Limb (tissue), 2 donors: ENCODE data around the gene FAM20B.

Experiments
- DNase-seq, 2 donors: peaks; one replicate each; pipeline ENCODE4 v3.0.0-alpha.2; 2016; ENCODE audit errors: extremely low spot score in 2 of 2

Gene FAM20B

DNA sequence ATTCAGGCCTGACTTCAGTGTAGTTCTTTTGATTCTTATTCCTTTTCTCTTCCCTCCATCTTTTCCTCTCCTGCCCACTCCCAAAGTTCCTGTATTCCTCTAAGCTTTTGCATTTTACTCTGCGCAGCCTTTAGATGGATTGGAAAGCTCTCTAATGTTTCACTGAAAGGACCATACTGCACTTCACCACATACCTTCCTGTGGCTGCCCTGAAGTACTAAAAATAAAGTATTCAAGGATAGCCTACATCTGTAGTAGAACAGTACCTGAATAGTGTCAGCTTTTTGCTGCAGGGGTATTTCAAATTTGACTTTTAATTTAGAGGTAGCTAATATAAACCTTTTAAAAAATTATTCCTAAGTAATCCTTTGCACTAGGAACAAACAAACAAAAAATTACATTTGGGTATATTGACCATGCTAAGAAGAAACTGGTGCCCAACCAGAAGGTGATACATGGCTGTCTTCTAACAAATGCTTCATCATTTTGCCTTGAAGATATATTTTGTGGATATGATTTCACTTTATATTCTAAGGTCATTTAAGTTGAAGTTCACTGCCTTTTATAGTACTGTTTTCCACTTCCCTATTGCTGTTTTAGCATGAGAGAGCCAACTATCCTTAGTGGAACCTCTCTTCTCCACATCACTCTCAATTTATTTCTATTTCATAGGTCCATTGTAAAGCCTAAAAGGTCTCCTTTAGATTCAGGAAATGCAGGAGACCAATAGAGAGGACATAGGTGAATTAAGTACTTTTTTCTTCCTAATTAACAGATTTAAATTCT is 22.8 kb downstream of the FAM20B start:
- no peak for DNase-seq

DNA sequence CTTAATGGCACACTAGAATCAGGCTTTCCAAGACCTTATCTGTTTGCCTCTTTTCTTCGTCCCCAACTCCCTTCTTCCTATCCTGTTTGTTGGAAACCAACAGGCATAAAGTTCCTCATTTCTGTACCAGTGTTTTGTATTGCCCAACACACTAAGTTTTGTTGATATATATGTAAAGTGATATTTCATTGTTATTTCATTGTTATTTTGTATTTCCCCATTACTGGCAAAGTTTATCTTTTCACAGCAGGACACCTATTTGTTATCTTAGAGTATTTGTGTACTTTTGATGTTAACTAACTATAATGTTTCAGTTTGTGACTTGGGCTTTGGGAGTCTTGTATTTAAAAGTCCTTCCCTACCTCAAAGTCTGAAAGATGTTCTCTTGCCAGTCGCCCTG is 27.1 kb downstream of the FAM20B start:
- no peak for DNase-seq

DNA sequence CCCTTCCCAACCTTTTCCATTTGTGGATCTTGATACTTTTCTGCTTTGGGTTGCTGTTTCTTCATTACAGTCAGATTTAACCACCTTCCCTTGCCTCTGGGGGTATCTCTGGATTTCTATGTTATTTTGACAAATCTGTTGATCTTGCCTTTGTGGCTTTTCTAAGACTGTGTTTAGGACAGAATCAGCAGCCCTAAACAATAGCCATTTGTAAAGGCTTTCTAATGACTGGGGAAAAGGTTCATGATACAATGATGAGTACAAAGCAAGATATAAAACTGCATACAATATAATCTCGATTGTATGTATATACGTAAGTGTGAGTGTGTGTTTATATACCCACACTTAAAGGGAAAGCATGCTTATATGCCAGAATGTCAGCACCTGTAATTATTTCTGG is 27.8 kb downstream of the FAM20B start:
- DNase-seq, result no peak

DNA sequence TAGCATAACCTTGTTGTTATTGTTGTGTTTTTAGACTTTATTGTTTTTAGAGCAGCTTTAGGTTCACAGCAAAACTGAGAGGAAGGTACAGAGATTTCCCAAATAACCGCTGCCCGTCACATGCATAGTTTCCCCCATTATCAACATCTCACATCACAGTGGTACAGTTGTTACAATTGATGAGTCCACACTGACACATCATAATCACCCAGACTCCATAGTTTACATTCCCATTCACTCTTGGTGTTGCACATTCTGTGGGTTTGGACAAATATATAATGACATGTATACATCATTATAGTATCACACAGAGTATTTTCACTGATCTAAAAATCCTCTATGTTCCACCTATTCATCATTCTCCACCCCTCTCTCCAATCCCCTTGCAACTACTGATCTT is 30.2 kb downstream of the FAM20B start:
- DNase-seq, result no peak

DNA sequence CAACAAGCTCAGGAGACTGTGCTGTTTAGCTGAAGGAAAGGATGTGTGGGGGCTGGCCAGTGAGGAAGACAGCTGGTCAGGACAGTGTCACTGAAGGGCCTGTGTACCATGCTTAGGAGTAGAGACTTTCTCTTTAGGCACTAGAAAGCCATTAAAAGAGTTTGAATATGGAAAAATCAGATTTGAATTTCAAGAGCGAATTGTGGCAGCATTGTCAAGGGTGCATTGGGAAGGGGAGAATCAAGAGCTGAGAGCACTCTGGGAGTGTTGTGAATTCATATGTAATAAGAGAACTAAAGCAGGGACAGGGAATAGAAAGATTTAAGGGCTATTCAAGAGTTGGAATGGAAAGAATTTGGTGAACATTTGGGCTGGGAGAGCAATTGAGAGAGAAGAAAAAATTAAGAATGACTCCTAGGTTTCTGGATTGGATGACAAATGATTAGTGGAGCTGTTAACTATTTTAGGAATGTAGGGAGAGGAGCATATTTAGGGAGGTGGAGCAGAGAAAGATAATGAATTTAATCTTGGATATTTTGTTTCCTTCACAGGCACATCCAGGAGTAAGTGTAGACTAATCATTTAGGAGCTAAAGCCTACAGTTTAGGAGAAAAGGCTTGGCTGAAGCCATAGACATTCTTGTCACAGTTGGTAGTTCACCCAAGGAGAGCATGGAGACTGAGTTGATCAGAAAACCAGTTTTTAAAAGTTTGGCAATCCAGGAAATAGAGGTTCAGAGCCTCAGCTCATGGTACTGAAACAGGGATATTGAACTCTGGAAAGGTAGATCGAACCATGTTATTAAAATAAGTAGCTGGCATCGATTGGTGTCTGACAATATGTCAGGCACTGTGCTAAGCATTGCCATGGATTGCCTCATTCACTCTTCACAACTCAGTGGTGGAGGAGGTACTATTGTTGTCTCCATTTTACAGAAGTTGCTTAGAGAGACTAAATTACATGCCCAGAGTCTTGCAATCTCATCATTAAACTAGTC is 33.1 kb downstream of the FAM20B start:
- DNase-seq, result no peak

DNA sequence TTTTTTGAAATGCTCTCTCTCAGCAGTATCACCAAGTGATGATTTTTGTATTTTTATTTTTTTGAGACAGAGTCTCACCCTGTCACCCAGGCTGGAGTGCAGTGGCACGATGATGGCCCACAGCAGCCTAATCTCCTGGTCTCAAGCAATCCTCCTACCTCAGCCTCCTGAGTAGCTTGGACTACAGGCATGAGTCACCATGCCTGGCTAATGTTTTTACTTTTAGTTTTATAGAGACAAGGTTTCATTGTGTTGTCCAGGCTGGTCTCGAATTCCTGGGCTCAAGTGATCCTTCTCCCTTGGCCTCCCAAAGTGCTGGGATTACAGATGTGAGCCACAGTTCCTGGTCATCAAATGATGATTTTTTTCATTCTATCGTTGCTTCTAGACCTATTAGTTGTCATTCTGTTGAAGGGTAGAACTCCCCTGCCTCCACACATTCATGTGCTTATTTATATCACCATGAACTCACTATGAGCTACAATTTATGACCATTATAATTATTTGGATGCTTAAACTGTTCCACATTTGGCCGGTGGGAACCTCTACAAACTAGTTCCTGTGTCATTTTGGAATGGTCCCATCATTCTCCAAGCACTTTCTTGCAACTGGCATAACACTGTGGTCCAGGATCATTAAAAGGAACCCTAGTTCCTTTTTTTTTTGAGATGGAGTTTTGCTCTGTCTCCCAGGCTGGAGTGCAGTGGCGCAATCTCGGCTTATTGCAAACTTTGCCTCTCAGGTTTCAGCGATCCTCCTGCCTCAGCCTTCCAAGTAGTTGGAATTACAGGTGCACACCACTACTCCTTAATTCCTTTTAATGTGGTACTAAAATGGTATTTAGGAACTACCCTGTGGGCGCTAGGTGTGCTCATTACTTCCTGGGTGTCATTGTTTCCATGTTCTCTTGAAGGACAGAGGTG is 35.9 kb downstream of the FAM20B start:
- no peak for DNase-seq

DNA sequence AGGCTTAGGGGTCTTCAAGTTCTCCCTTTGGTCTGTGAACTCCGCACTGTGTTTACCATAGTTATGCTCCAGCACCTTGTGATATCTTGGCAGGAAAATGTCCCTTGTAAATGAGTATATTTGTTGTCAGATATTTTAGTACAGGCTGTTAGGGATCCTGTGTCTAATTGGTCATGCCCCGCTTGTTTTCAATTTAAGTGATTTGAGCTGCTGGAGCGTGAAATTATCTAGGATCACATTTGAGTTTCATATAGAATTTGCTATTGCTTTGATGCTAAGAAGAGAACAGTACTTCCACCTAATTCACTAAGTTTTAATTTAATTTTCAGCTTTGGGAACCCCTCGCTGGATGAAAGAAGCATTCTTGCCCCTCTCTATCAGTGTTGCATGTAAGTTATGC is 40.8 kb downstream of the FAM20B start:
- no peak for DNase-seq

DNA sequence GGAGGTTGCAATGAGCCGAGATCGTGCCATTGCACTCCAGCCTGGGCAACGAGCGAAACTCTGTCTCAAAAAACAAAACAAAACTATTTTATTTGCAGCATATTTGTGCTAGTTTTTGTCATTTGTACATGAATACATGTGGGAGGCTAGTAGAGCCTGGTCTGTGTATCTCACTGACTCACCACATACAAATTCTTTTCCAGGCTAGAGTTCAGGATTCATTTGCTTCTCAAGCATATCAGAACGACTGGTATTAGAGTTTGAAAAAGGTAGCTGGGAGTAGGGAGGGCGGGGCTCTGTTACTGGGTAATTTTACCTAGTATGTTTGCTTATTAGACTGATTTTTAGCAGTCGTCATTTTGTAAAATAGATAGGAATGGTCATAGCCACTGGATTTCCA is 51.7 kb downstream of the FAM20B start:
- DNase-seq, result no peak

DNA sequence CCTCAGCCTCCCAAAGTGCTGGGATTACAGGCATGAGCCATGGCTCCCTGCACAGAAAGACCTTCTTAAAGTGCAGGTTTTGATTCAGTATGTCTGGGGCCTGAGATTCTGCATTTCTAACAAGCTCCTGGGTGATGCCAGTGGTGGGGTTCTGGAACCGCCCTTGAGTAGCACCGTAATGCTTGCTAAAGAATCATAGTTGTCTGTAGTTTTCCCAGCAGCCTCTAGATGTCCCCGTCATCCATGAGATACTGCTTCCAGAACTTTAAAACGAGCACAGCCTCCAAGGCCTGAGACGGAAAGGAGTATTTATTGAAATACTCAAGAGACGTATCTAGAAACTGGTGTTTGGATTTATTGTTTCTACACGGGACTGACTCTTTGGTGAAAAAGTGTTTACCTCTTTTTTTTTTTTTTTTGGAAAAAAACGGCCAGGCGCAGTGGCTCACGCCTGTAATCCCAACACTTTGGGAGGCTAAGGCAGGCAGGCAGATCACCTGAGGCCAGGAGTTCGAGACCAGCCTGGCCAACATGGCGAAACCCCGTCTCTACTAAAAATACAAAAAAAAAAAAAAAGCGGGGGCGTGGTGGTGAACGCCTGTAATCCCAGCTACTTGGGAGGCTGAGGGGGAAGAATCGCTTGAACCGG is 53.5 kb downstream of the FAM20B start:
- peak; percentile 51 to 85 for DNase-seq

DNA sequence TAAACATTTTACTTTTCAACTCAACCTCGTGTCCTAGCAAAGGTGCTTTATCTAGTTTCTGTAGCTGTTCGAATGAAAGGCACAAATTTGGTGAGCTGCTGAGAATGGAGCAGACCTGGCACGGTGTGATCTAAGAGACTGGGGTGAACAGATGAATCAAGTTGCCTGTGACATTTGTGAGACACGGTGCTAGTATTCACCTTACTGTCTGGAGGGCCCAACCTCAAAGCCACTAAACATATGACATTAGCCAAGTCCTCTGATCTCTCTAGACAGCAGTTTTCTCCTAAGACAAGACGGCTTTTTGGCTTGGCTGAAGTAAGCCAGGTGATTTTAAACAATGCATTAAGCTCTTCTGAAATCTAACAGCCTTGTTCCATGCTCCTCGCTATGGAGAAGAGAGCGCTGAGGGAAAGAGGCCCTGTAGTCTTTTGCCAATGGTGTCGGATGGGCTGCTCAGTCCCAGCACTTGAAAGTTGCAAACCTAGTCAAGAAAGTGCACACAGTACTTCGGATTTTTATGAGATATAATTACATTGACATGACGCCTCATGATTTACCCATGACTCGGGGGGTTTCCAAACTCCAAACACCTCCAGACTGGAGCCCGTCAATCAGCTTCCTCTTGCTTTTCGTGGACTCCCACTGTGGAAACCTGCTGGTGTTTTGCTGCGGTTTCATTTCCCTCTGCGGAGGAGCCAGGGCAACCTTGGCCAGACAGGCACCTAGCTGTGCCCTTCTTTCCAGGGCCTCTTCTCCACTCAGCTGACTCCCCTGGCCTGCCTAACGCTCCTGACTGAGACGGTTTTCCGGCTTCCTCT is 55.4 kb downstream of the FAM20B start:
- no peak for DNase-seq

DNA sequence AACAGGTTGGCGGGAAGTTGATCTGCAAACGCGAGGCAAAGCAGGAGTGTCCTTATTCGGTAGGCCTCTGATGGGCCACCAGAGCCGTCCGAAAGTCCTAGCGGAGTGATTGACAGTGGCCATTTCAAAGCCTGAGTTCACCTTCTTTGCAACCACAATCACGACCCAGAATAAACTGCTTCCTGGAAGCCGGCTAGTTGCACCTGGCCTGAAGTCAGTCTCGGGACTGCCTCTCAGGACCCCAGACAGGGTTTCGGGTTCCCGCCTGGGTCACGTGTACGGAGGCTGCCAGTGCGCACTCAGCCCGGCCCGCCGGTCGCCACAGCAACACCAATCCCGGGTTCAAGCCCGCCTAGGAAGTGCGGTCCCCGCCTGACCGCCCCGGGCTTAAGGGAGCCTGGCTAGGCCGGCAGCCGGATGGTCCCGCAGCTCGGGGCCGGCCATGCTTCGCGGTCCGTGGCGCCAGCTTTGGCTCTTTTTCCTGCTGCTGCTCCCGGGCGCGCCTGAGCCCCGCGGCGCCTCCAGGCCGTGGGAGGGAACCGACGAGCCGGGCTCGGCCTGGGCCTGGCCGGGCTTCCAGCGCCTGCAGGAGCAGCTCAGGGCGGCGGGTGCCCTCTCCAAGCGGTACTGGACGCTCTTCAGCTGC is 56.1 kb downstream of the FAM20B start, which contains the start of gene TOR3A:
Gene TOR3A (plus strand): TSS at position 384 of the 646 bp plus-strand sequence. CDS start 59 bp downstream, at position 443.
- peak; percentile 85 to 92 for DNase-seq

DNA sequence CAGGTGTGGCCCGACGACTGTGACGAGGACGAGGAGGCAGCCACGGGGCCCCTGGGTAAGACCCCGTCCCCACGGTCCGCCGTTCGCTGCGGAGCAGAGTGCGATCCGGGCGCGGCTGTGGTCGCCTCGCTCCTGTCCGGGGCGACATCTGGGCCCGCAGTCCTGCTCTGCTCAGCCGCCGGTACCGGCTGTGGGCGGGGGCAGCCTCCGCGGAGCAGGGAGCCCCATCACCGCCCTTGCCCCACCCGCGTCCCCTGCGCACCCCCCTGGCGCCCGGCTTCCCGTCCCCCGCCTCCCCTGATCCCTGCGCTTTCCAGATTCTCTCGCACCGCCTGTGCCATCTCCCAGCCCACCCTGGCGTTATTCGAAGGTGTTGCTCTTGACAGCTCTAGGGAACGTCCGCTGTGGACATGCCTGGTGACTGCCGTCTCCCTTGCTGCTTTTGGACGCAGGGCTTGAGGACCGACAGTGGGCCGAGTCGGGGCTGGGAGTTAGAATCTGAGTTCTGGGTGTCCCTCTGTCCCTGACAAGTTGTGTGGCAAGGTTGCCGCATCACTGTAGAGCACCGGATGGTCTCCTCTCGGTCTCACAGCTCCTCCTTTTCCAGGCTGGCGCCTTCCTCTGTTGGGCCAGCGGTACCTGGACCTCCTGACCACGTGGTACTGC is 56.8 kb downstream of the FAM20B start:
- DNase-seq, result peak in 1 of 2 donors; percentile 66

DNA sequence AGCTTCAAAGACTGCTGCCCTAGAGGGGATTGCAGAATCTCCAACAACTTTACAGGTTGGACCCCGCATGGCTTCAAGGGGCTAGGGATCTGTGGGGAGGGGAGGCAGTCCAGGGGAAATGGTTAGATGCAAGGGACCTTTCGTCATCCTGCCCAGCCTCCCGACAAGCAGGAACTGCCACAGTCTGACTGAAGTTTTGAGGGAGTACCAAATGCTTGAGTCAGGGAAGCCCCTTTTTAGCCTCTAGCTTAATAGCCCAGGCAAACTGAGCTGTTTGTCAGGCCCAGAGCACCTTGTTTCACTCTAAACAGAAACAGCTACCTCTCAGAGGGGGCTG is 57.3 kb downstream of the FAM20B start:
- no peak for DNase-seq

DNA sequence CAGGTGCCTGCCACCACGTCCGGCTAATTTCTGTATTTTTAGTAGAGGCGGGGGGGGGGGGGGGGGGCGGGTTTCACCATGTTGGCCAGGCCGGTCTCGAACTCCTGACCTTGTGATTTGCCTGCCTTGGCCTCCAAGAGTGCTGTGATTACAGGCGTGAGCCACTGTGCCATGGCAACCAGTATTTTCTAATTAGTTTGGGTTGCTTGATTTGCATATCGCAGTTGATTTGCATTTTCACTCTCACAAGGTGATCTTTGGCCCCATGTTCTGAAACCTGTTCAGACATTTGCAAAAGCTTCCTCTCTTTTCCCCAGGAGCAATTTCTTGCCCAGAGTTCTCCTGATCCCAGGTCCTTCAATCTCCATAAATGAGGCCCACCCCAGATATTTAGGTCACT is 57.8 kb downstream of the FAM20B start:
- DNase-seq, result no peak

DNA sequence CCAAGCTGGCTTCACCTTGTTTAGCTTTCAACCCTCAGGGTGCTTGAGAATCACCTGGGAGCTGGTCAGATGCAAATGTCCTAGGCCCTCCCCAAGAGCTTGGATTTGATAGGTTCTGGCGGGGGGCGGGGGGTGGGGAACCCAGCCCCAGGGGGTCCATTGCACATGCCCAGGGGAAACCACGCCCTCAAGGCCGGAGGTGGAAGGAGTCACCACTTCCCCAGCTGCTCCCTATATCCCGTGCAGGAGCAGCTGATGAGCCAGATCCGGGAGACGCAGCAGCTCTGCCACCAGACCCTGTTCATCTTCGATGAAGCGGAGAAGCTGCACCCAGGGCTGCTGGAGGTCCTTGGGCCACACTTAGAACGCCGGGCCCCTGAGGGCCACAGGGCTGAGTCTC is 62.0 kb downstream of the FAM20B start:
- DNase-seq, result no peak

DNA sequence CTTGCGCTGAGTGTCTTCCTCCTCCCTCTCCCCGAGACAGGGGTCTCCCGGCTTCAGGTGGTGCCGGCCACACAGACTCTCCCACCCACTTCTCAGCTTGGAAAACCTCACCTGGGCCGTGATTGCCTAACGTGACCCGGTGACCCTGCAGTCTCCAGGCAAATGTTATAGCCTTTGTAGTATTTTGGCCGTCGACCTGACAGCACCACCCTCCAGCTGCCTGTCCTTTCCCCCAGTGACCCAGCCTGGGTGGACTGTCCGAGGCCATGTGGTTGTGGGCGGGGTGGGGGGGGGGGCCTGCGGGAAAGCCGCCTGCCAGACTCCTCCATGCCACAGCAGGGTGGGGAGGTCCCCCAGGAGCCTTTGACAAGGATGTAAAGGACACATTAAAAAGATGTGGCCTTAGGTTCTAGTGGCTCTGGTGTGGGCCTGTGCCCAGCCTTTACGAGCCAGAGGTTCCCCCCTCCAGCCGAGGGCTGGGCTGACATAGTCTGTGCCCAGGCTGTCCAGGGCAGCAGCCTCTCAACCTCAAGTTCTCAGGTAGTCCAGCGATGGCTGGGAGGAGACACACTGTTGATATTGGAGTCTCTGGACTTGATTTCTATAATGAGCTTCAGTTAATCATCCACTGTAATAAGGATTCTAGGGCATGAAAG is 64.3 kb downstream of the FAM20B start:
- DNase-seq, result no peak

DNA sequence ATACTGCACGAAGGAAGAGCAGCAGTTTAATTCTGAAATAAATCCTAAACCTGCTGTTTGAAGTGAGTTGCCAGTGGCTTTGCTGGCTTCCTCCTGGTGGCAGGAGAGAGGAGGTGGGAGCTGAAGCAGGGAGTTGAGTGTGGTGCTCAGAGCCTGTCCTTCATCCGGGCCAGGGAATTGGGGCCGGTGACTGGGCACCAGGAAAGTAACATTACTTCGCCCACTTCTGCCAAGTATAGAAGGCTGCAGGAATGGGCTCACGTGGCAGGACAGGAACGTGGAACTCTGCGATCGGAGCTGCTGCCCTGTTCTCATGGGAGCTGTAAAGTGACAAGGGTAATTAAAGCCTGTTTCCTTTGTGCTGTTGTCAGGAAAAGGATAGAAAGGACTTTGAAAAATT is 64.8 kb downstream of the FAM20B start:
- no peak for DNase-seq

DNA sequence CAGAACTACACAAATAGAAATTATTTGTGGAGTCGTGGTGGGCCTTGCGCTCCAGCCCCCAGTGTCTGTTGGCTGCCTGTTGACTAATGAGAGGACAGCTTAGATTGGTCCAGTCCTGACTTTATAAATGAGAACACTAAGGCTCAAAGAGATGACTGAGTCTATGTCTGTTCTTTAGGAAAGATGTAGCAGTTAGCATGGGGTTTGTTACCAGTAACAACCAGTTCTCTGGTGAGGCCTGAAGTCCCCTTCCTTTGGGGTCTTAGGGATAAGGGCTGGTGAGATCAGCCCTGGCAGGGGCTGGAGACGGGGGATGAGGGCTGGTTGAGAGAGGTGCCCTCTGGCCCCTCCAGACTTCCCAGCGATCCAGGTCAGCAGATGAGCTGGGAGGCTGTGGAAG is 65.2 kb downstream of the FAM20B start:
- no peak for DNase-seq
